ENCODE results near the gene STXBP5L.
"Not testable (repeated sequence)": the region's sequence is repeated elsewhere in the genome, so short reads cannot be mapped to it uniquely, and the experiment has no call there.

STXBP5L gene

DNA sequence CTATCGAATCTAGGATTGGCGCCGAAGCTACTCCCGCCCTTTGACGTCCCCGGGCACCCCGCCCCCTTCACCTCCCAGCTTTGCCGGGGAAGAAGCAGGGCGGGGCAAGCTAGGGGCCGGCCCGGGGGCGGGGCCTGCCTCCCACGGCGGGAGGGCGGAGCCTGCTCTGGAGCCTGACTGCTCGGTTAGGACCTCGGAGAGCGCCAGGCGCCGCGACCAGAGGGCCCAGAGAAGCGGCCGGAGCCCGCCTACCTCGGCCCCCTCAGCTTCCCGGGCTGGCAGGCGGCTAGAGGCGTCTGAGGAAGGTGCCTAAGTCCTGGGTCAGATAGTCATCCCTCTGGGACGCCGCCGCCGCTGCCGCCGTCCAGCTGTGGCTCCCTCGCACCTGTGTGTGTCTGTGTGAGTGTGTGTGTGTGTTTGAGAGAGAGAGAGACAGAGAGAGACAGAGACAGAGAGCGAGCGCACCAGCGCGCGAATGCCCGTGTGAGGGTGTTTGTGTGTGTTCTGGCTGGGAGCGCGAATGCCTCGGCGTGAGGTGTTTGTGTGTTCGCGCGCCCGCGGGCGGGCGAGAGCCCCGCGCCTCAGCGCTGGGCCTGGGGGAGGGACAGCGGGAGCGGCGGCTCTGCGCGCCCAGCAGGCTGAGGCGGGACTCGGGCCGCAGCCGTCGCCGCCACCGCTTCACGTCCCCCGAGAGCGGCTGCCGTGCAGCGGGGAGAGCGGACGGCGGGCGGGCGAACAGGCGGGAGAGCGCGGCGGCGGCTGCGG lies at the start of gene STXBP5L:
Gene STXBP5L, plus strand, starts transcription at position 176 of the 765 bp plus-strand sequence. CDS start 1,374 bp downstream, outside the sequence.
- DNase-seq = peak; percentile 70

DNA sequence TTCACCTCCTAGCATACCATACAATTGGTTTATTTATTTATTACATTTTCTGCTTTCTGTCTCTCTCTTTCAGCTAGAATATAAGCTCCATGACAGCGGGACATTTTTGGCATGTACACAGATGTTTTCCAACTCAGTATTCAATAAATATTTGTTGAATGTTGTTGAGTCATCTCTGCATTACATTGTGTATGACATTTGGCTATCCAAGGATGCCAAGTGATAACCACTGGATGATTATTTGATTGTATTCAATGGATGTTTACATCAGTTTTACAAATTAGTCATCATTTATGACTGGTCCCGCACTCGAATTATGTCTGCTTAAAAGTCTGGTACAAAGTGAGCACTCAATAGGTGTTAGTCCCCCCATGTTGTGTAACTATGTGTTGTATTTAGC lies 49.5 kb upstream of the STXBP5L start:
- DNase-seq = no peak

DNA sequence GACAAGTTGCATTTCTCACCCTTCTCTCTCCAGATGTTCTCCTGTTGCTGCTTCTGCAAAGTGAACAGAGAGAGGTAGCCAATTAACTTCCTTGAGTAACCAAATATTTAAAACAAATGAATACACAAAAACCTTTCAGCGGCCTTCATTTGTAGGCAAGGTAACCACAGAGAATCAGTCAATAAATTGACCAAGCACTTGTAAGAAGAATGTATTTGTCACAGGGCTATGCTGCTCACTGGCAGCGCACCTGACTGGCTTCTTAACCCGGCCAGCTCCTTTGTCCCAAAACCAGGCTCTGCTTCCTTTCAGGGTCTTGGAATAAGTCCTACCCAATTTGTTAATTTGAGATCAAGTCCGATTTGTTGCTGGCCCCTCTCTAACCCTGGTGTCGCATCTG lies 43.5 kb upstream of the STXBP5L start:
- no peak for DNase-seq

DNA sequence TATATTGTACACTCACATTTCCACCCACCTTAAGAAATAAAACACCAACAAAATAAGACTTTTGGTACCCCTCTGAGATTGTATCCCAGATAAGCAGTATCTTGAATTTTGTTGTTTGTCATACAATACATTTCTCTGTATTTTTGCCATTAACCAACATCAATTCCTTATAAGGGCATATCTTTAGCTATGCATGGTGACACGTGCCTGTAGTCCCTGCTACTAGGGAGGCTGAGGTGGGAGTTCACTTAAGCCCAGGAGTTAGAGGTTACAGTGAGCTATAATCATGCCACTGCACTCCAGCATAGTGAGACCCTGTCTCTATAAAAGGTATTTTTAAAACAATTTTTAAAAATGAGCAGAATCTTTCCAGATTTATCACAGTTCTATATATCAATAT lies 32.5 kb upstream of the STXBP5L start:
- DNase-seq = no peak

DNA sequence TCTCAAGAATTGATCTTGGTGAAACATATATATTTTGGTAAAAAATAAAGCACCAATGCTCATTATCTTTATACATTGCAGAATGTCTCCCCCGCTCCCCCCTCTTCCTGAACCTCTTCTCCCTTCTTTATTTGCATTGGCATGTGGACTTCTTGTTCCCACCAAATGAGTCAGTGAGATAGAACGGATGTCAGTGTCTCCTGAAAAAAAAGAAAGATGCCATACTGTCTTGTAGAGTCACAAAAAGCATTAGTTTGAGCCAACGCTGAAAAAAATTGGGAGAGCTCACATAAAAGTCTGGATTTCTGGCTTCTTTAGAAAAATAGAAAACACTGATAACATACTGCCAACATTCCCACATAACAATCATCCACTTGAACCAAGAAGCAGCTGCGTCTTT lies 32.0 kb upstream of the STXBP5L start:
- DNase-seq = no peak

DNA sequence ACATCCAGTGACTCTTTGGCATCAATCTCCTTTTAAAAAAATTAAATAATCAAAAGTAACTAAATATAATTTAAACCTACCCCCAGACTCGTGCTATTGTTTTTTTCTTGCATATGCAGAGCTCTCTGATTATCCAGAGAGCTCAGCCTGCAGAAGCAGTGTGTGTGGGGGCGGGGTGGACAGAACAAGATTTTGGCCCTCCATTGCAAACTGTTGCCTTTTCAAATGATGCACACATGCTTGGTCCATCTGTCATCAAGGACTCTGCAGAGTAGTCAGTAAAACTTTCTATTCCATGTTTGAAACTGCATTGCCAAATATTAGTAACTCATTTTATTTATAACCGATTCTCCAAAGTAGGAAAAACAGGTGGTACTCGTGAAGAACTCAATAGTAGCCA lies 28.6 kb upstream of the STXBP5L start:
- no peak for DNase-seq

DNA sequence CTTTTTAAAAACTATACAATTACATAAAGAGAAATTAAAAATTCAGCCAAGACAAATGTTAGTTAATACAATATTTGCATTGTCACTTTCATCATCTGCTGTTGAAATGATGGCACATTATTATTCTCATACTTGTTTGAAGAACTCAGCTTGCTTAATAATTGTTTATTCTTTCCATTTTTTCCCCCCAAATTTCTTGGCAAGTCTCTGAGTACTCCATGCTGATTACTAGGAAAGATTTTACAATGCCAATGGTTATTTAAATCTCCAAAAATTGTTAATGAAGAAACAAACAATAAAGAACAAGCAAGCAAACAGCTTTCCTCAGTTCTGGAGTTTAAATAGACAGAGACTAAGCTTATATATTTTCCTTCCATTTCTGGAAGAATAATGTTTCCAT lies 15.1 kb upstream of the STXBP5L start:
- no peak for DNase-seq

DNA sequence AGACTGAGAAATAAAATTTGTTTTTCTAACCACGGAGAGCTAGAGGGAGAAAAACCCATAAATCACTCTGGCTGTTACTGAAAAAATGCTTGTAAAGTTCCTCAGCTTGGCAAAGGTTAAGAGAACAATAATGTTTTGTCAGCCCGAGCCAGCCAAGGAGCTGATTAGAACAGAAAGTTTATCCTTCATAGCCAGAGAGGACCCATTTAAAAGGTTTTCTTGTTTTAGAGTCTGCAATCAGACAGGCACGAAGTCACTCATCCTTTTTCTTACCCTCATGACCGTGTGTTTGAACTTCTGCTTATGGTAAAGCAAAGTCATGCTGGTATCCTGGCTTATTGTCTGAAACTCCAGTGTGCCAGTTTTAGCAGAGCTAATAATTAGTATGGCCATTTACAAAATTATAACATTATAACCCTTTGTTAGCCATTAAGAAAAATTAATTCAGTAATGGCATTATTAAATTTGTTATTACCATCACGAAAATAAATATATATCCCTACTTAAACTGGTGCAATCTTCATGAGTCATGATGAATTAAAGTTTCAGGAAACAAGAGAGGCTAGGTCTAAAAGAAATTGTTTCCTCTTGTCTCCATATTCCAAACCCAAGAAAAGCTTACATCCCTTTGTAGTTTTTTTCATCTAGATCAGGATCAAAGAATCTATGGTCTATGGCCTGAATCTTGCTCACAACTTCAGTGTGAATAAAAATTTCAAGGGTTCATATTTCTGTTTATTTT lies 13.5 kb upstream of the STXBP5L start:
- DNase-seq = no peak

DNA sequence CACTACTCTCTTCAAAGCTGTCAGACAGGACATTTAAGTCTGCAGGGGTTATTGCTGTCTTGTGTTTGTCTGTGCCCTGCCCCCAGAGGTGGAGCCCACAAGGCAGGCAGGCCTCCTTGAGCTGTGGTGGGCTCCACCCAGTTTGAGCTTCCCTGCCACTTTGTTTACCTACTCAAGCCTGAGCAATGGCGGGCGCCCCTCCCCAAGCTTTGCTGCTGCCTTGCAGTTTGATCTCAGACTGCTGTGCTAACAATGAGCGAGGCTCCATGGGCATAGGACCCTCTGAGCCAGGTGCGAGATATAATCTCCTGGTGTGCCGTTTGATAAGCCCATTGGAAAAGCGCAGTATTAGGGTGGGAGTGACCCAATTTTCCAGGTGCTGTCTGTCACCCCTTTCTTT lies 6.3 kb upstream of the STXBP5L start:
- DNase-seq = not testable (repeated sequence)

DNA sequence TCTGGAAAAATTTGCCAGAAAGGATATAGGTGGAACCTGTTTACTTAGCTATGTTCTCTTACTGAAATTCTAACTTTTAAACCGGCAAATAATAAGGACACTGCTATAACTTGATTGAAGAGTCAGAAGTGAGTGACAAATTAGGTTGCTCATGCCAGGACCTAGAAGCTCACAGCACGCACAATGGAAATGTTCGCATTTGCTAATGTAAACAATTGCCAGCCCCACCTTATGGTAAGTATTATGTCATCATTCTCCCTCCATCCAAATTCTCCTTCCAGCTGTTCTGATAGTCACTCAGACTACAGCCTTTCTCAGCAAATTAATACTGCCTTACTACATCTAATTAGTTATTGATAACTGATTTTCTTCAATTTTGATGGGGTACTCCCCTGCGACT lies 4.8 kb upstream of the STXBP5L start:
- DNase-seq = no peak

DNA sequence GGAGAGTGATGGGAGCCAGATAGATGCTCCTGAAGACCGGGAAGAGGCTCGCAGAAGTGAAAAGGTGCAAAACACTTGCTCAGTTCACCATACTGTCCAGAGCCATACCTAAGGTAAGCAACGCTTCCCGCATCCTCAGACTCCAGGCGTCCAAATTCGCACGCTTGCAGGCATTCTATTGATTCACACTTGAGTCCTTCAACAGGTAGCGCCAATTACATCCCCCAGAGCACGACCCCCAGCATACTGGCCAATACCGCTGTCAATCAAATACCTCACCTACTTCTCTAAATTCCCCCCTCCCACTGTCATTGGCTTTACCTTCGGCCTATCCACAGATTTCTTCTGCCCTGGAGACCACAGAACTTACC lies 361 bp upstream of the STXBP5L start:
- DNase-seq = no peak

DNA sequence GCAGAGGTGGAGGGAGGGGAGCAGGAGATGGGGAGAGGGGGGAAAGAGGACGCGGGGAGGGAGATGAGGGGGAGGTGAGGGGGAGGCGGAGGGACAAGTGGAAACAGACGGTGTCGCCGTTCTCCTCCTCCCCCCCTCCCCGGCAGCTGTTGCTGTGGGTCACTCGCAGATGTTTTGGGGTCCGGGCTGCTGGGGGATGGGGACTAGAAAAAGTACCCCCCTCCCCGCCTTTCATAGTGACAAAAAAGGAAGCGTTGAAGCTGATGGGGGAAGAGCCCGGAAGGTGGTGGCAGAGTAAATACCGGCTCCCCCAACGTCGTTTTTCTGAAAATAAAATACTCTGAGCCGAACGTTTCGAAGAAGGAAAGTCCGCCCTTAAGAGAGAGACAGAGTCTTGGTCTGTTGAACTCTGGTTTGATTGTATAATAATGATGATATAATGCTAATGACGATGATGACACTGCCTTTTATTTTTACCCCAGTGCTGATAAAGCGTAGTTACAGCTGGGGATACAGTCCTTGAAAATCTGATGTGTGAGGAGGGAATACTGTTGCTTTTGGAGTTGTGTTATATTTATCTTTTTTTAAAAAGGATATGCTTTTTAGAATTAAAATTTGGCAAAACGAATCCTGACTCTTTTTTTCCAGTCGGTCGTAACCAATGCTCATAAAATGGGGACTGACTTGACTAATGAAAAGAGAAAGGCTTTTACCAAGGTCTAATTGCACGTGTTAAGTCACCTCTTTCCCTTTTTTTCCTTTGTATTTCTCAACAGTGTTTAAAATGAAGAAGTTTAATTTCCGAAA lies 993 bp downstream of the STXBP5L start:
- DNase-seq = no peak

DNA sequence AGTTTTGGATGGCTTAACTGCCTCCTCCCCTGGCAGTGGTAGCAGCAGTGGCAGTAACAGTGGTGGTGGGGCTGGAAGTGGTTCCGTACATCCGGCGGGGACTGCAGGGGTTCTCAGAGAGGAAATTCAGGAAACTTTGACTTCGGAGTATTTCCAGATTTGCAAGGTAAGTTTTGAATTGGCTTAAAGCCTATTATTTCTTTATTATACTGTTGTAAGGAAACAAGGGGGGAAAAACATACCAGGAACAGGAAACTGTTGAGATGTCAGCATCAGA lies 1.5 kb downstream of the STXBP5L start:
- DNase-seq = no peak

DNA sequence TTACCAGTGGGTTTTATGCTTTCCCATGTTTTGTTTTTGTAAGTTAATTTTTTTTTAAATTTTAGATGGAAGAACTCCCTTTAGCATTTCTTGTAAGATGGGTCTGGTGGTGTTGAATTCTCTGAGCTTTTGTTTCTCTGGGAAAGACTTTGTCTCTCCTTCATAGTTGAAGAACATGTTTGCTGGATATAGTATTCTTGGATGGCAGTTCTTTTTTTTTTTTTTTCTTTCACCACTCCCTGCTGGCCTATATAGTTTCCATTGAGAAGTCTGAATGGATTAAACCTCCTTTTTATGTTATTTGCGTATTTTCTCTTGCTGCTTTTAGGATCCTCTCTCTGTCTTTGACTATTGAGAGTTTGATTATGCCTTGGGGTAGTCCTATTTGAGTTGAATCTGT lies 18.1 kb downstream of the STXBP5L start:
- DNase-seq = no peak

DNA sequence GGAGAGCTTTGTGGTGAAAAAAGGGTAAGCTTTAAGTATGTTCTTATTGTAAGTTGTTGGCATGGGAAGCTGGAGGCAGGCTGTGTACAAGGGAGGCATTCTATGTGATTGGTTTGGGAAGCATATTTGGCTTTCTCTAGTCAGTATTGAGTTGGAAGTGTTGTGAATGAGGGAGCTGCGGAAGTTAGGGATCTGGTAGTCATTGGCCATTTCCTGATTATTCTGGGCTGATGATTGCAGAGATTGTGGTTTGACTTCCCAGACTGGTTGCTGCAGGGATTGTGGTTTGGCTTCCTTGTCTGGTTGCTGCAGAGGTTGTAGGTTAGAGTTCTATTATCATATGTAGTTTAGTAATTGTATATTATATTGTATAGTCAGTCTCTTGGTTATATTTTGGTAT lies 21.0 kb downstream of the STXBP5L start:
- DNase-seq = no peak

DNA sequence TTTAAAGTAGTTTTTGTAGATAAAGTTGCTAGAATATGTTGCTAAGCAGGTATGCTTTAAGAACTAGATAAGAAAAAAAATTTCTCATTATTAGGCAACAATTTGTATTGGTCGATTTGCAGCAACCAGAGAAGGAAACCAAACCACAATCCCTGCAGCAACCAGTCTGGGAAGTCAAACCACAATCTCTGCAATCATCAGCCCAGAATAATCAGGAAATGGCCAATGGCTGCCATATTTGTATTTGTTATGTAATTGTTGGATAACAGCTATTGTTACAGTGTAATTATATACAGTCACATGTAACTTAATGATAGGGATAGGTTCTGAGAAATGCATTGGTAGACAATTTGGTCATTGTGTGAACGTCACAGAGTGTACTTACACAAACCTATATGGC lies 23.6 kb downstream of the STXBP5L start:
- no peak for DNase-seq

DNA sequence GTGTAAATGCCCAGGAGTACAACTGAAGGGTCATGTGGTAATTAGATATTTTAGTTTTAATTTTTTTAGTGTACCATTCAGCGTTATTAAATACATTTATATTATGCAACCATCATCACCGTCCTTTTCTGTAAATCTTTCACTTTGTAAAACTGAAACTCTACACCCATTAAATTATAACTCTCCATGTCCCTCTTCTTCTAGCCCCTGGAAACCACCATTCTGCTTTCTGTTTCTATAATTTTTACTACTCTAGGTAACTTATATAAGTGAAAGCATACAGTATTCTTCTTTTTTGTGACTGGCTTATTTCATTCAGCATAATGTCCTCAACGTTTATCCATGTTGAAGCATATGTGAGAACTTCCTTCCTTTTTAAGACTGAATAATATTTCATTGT lies 48.1 kb downstream of the STXBP5L start:
- DNase-seq = no peak

DNA sequence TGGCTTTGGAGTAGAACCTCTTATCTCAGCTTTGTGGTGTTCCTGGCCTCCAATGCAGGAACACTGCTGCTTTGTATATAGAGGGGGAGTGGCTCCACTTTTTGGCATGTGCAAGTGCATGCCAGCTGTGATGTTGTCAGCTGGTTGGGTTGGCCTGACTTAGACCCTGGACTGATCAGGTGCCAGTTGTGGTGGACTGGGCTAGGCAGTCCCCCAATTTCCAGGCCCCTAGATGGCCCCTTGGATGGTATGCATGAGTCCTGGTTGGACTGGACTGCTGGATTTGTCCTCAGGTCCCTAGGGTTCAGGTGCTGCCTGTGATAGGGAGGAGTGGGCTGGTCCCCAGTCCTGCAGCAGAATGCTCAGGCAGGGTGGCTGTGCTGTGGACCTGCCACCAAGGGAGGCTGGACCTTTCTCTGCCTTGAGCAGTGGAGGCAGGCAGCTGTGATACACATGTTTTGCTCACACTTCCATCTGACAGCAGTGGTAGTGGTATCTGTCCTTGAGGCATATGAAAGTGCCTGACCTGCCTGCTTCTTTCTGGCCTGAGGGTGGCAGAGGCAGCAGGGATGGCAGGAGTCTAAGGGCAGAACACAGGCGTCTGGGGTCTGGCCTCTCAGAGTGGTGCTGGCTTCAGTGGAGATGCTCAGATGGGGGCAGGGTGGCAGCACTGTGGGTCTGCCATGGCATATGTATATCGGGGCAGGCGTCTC lies 74.8 kb downstream of the STXBP5L start:
- DNase-seq = no peak

DNA sequence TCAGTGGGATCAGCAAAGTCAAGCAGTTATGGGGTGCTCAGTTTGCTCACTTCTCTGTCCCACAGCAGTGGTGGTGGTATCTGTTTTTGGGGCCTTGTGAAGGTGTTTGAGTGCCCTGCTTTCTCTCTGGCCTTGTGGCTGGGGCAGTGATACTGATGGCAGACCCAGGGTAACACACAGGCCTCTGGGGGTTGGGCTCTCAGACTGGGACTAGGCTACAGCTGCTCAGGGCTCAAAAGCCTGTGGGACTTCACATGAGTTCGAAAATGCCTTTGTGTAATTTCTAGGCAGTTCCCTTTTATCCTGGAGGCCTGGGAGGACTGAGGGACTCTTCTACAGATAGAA lies 75.3 kb downstream of the STXBP5L start:
- no peak for DNase-seq

DNA sequence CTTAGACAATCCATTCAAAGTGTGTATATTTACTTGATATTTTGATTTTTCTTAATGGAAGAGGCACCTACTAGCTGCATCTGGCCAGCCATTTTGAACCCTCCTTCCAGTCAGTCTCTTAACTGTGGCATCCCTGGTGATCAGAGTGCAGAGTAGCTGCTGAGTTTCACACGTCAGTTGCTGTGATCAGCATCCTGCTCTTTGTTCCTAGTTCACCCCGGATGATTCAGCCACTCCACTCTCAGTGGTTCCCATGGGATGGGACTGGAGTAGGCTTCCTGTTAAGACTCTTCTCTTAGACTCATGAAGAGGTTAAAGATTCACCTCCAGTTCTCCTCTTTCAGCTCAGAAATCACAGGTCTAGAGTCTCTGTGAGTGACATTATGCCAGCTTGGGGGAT lies 75.8 kb downstream of the STXBP5L start:
- no peak for DNase-seq

DNA sequence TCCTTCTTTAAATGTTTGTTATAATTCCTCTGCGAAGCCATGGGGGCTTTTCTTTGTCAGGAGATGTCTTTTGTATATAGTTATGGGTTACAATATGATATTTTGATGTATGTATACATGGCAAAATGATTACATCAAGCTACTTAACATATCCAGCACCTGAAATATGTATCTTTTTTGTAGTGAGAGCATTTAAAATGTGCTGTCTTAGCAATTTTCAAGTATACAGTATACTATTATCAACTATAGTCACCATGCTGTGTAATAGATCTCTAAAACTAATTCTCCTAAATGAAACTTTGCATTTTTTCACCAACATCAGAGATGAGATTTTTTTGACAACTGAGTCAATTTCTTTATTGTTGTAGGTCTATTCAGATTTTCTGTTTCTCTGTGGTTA lies 77.2 kb downstream of the STXBP5L start:
- no peak for DNase-seq

DNA sequence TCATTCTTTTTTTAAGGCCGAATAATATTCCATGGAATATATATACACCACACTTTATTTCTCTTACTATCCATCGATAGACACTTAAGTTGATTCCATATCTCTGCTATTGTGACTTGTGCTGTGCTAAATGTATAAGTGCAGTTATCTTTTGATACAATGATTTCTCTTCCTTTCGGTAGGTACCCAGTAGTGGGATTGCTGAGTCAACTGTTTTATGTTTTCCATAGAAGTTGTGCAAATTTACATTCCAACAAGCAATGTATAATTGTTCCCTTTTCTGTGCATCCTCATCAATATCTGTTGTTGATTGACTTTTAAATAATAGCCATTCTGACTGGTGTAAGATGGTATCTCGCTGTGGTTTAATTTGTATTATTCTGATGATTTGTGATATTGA lies 81.0 kb downstream of the STXBP5L start:
- no peak for DNase-seq

DNA sequence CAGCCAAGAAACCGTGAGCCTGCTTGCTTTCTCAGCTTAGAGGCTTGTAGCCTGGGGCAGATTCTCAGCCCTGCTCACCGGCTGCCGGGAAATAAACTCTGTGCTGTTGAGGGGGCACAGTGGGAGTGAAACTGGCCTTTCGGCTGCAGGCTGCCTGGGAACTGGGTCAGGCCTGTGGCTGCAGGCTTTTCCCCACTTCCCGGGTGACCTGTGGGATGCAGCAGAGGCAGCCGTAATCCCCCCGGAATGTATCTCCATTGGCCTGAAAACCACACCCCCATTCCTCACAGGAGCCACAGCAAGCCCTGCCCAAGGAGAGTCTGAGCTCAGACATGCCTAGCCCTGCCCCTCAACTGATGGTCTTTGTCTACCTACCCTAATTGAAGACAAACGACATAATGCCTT lies 110.9 kb downstream of the STXBP5L start:
- DNase-seq = no peak

DNA sequence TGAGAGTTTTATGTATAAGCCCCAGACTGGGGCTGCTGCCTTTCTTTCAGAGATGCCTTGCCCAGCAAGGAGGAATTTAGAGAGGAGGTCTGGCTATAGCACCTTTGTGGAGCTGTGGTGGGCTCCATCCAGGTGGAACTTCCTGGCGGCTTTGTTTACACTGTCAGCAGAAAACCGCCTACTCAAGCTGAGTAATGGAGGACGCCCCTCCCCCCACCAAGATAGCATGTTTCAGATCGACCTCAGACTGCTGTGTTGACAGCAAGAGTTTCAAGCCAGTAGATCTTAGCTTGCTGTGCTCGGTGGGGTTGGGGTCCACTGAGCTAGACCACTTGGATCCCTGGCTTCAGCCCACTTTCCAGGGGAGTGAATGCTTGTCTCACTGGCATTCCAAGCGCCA lies 155.6 kb downstream of the STXBP5L start:
- no peak for DNase-seq

Data from stimulated activated CD4-positive, alpha-beta T cell treated with anti-CD3 and anti-CD28 coated beads, Interleukin-1b, Interleukin-23, amount 100 ng/mL, for 48 hours (primary cell).